Measurements from ENCODE around the gene TYW5.

Gene TYW5

GRCh38 chr2:199987586-199987985 is 32.3 kb upstream of the TYW5 start:
- H2BK120ac ChIP-seq (ENCODE audit: low read depth, low read length), result no peak overlapping the region
- H3K27ac ChIP-seq (ENCODE audit: low read depth, low read length), result no peak overlapping the region
- no peak overlapping the region for H3K4me3 ChIP-seq (ENCODE audit: low read length)
- H4K8ac ChIP-seq (ENCODE audit: low read depth, low read length), result no peak overlapping the region
- no peak overlapping the region for H3K9ac ChIP-seq (ENCODE audit: low read length)
- no peaks in the 10 kb centered on the region for H3K36me3 ChIP-seq (ENCODE audit: control insufficient read depth, insufficient read depth, low read length)
- H3K18ac ChIP-seq (ENCODE audit: low read length), result no peak overlapping the region
- H4K5ac ChIP-seq (ENCODE audit: low read length), result no peak overlapping the region
- WGBS (ENCODE audit: extremely low coverage, insufficient coverage, low lambda C conversion rate), result no CpG with 5 or more reads among the region's 2 CpGs
- no peak overlapping the region for H2AK5ac ChIP-seq (ENCODE audit: low read length)
- no peaks in the 10 kb centered on the region for H3K27me3 ChIP-seq (ENCODE audit: insufficient read depth, low read length, poor library complexity)
- peak overlapping the region; percentile 65 for H2BK15ac ChIP-seq (replicated peaks; ENCODE audit: low read depth)
- H3K79me2 ChIP-seq (ENCODE audit: control insufficient read depth, insufficient read depth, low read length), result no peaks in the 10 kb centered on the region
- no peak overlapping the region for H3K23ac ChIP-seq (ENCODE audit: low read length)
- H3K4me2 ChIP-seq (ENCODE audit: low read length), result no peak overlapping the region
- peaks cover 7% of the 10 kb centered on the region for H3K4me1 ChIP-seq (ENCODE audit: control insufficient read depth, low read depth, low read length)
- no peak overlapping the region for H3K4ac ChIP-seq (ENCODE audit: low read depth, low read length)
- H3K56ac ChIP-seq (ENCODE audit: low read length), result no peak overlapping the region
- no peak overlapping the region for H2BK5ac ChIP-seq (ENCODE audit: low read length)
- H3K79me1 ChIP-seq (ENCODE audit: low read length), result no peaks in the 10 kb centered on the region
- DNase-seq, result no peak

- no CpG with 5 or more reads among the region's 6 CpGs for WGBS (ENCODE audit: extremely low coverage, insufficient coverage, low lambda C conversion rate)
- Histone ChIP-seq H3K23ac (ENCODE audit: low read length) (no peak overlapping the region), H3K4me1 (ENCODE audit: control insufficient read depth, low read depth, low read length) (peaks cover 7% of the 10 kb centered on the region), H3K56ac (ENCODE audit: low read length) (no peak overlapping the region), H3K4me3 (ENCODE audit: low read length) (no peak overlapping the region), H3K27me3 (ENCODE audit: insufficient read depth, low read length, poor library complexity) (no peaks in the 10 kb centered on the region), H2BK5ac (ENCODE audit: low read length) (no peak overlapping the region), H3K36me3 (ENCODE audit: control insufficient read depth, insufficient read depth, low read length) (no peaks in the 10 kb centered on the region), H2BK15ac (replicated peaks; ENCODE audit: low read depth) (peak overlapping the region; percentile 67), H3K79me2 (ENCODE audit: control insufficient read depth, insufficient read depth, low read length) (no peaks in the 10 kb centered on the region), H2BK120ac (ENCODE audit: low read depth, low read length) (peak overlapping the region; percentile 94), H3K27ac (ENCODE audit: low read depth, low read length) (no peak overlapping the region), H3K4ac (ENCODE audit: low read depth, low read length) (no peak overlapping the region), H4K8ac (ENCODE audit: low read depth, low read length) (peak overlapping the region; percentile 98), H3K79me1 (ENCODE audit: low read length) (no peaks in the 10 kb centered on the region), H3K9ac (ENCODE audit: low read length) (no peak overlapping the region), H3K4me2 (ENCODE audit: low read length) (no peak overlapping the region), H3K18ac (ENCODE audit: low read length) (peak overlapping the region; percentile 99), H4K5ac (ENCODE audit: low read length) (no peak overlapping the region), H2AK5ac (ENCODE audit: low read length) (no peak overlapping the region)
- peak; percentile 93 for DNase-seq
Observed at GRCh38 chr2:199985625-199986207, 30.4 kb upstream of the TYW5 start.

GRCh38 chr2:199984755-199985154 is 29.5 kb upstream of the TYW5 start:
- Histone ChIP-seq H3K4ac (ENCODE audit: low read depth, low read length) (peak overlapping the region; percentile 79), H3K36me3 (ENCODE audit: control insufficient read depth, insufficient read depth, low read length) (no peaks in the 10 kb centered on the region), H3K18ac (ENCODE audit: low read length) (peak overlapping the region; percentile 77), H3K56ac (ENCODE audit: low read length) (peak overlapping the region; percentile 34), H2BK120ac (ENCODE audit: low read depth, low read length) (peak overlapping the region; percentile 73), H2AK5ac (ENCODE audit: low read length) (no peak overlapping the region), H3K9ac (ENCODE audit: low read length) (no peak overlapping the region), H3K79me2 (ENCODE audit: control insufficient read depth, insufficient read depth, low read length) (no peaks in the 10 kb centered on the region), H2BK5ac (ENCODE audit: low read length) (no peak overlapping the region), H3K4me1 (ENCODE audit: control insufficient read depth, low read depth, low read length) (peaks cover 7% of the 10 kb centered on the region), H4K8ac (ENCODE audit: low read depth, low read length) (no peak overlapping the region), H4K5ac (ENCODE audit: low read length) (no peak overlapping the region), H3K27me3 (ENCODE audit: insufficient read depth, low read length, poor library complexity) (no peaks in the 10 kb centered on the region), H3K23ac (ENCODE audit: low read length) (no peak overlapping the region), H2BK15ac (replicated peaks; ENCODE audit: low read depth) (peak overlapping the region; percentile 76), H3K27ac (ENCODE audit: low read depth, low read length) (no peak overlapping the region), H3K79me1 (ENCODE audit: low read length) (no peaks in the 10 kb centered on the region), H3K4me2 (ENCODE audit: low read length) (no peak overlapping the region), H3K4me3 (ENCODE audit: low read length) (no peak overlapping the region)
- WGBS (ENCODE audit: extremely low coverage, insufficient coverage, low lambda C conversion rate), result no CpG with 5 or more reads among the region's 2 CpGs
- no peak for DNase-seq

GRCh38 chr2:199984159-199984558 is 28.9 kb upstream of the TYW5 start:
- Histone ChIP-seq H3K27me3 (ENCODE audit: insufficient read depth, low read length, poor library complexity) (no peaks in the 10 kb centered on the region), H3K27ac (ENCODE audit: low read depth, low read length) (no peak overlapping the region), H3K18ac (ENCODE audit: low read length) (peak overlapping the region; percentile 77), H3K79me2 (ENCODE audit: control insufficient read depth, insufficient read depth, low read length) (no peaks in the 10 kb centered on the region), H3K79me1 (ENCODE audit: low read length) (no peaks in the 10 kb centered on the region), H2BK15ac (replicated peaks; ENCODE audit: low read depth) (peak overlapping the region; percentile 76), H3K56ac (ENCODE audit: low read length) (peak overlapping the region; percentile 65), H3K4me2 (ENCODE audit: low read length) (no peak overlapping the region), H3K4me1 (ENCODE audit: control insufficient read depth, low read depth, low read length) (peaks cover 7% of the 10 kb centered on the region), H2AK5ac (ENCODE audit: low read length) (peak overlapping the region; percentile 75), H4K5ac (ENCODE audit: low read length) (no peak overlapping the region), H3K36me3 (ENCODE audit: control insufficient read depth, insufficient read depth, low read length) (no peaks in the 10 kb centered on the region), H3K4ac (ENCODE audit: low read depth, low read length) (peak overlapping the region; percentile 79), H3K9ac (ENCODE audit: low read length) (no peak overlapping the region), H2BK5ac (ENCODE audit: low read length) (peak overlapping the region; percentile 64), H4K8ac (ENCODE audit: low read depth, low read length) (no peak overlapping the region), H3K23ac (ENCODE audit: low read length) (no peak overlapping the region), H3K4me3 (ENCODE audit: low read length) (no peak overlapping the region), H2BK120ac (ENCODE audit: low read depth, low read length) (peak overlapping the region; percentile 73)
- DNase-seq, result no peak
- WGBS (ENCODE audit: extremely low coverage, insufficient coverage, low lambda C conversion rate), result no CpG with 5 or more reads among the region's 4 CpGs

- Histone ChIP-seq H3K4ac (ENCODE audit: low read depth, low read length) (no peak overlapping the region), H3K79me1 (ENCODE audit: low read length) (no peaks in the 10 kb centered on the region), H2BK15ac (replicated peaks; ENCODE audit: low read depth) (no peak overlapping the region), H3K36me3 (ENCODE audit: control insufficient read depth, insufficient read depth, low read length) (no peaks in the 10 kb centered on the region), H2BK5ac (ENCODE audit: low read length) (no peak overlapping the region), H3K27me3 (ENCODE audit: insufficient read depth, low read length, poor library complexity) (no peaks in the 10 kb centered on the region), H3K18ac (ENCODE audit: low read length) (peak overlapping the region; percentile 34), H3K9ac (ENCODE audit: low read length) (no peak overlapping the region), H3K56ac (ENCODE audit: low read length) (no peak overlapping the region), H3K4me3 (ENCODE audit: low read length) (no peak overlapping the region), H3K79me2 (ENCODE audit: control insufficient read depth, insufficient read depth, low read length) (no peaks in the 10 kb centered on the region), H2AK5ac (ENCODE audit: low read length) (no peak overlapping the region), H2BK120ac (ENCODE audit: low read depth, low read length) (no peak overlapping the region), H3K23ac (ENCODE audit: low read length) (no peak overlapping the region), H3K4me1 (ENCODE audit: control insufficient read depth, low read depth, low read length) (peaks cover 7% of the 10 kb centered on the region), H4K5ac (ENCODE audit: low read length) (no peak overlapping the region), H3K27ac (ENCODE audit: low read depth, low read length) (no peak overlapping the region), H4K8ac (ENCODE audit: low read depth, low read length) (no peak overlapping the region), H3K4me2 (ENCODE audit: low read length) (no peak overlapping the region)
- WGBS (ENCODE audit: extremely low coverage, insufficient coverage, low lambda C conversion rate), result no CpG with 5 or more reads among the region's 1 CpG
- no peak for DNase-seq
Observed at GRCh38 chr2:199983534-199983933, 28.2 kb upstream of the TYW5 start.
